ENCODE results near the gene CDH4. TPM values are rescaled to one million over a fixed set of nuclear protein-coding genes. Genes with fewer than 3 reads are reported as not detected.

Gene CDH4
- total RNA-seq, 2 experiments from 2014 or later = not detected

GRCh38 chr20:61387954-61388348 is 135.9 kb downstream of the CDH4 start:
- H3K36me3 ChIP-seq (ENCODE audit: insufficient read depth, low read length) = no peaks in the 10 kb centered on the region
- BruUV-seq (replicated peaks) = no TSS peak
- no peak overlapping the region for H2AFZ ChIP-seq (ENCODE audit: low read length)
- H3K27ac ChIP-seq (ENCODE audit: low read depth, low read length, poor library complexity, severe bottlenecking) = no peak overlapping the region
- ChIA-PET POLR2A (interaction anchor here (0.6 kb wide), 1 partner anchor 218 kb away, joined by 6 read pairs; no protein-coding TSS in a partner anchor), CTCF (ENCODE audit: unreplicated experiment) (no interaction called here)
- no peaks in the 10 kb centered on the region for H4K20me1 ChIP-seq (ENCODE audit: insufficient read depth, low read length)
- no peaks in the 10 kb centered on the region for H3K79me2 ChIP-seq (ENCODE audit: insufficient read depth, low read depth, low read length)
- no peak for DNase-seq (ENCODE audit: low spot score)
- intact Hi-C loops (cut with micrococcal nuclease; ENCODE audit: unreplicated experiment) = no loop called here
- H3K9me3 ChIP-seq (ENCODE audit: low read length) = no peaks in the 10 kb centered on the region
- no peak overlapping the region for H3K4me2 ChIP-seq (ENCODE audit: low read length)
- no peaks in the 10 kb centered on the region for H3K9me2 ChIP-seq (ENCODE audit: insufficient read depth, low read length)
- no peak overlapping the region for H3K4me3 ChIP-seq (ENCODE audit: low read depth, low read length, poor library complexity, severe bottlenecking)
- H3K4me1 ChIP-seq (ENCODE audit: insufficient read depth, low read length, poor library complexity, severe bottlenecking) = no peaks in the 10 kb centered on the region
- no peak for TF ChIP-seq CTCF (conservative IDR thresholded peaks at IDR 0.05; ENCODE audit: low read length)
- no peak for TF ChIP-seq EZH2phosphoT487 (IDR thresholded peaks at IDR 0.05; ENCODE audit: borderline replicate concordance, low read depth, low read length)

DNA sequence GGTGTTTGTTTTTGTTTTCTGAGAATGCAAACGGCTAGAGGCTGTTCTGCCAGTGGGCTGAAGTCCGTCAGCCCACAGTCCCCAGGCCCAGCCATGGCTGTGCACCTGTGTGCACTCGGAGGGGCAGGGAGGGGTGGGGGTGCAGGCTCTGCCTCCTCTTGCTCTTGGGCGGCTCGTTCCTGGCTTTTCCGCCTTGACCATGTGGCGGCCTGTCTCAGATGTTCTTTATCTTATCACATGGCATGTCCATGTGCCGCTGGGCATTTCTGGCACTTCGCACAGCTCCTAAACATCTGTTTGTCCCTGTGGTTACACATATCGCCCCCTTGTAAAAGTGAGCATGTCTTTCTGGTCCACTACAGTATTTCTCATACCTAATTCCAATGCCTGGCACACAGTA is 137.0 kb downstream of the CDH4 start:
- intact Hi-C loops (cut with micrococcal nuclease; ENCODE audit: unreplicated experiment) = no loop called here
- Histone ChIP-seq H3K4me2 (ENCODE audit: low read length) (no peak overlapping the region), H3K36me3 (ENCODE audit: insufficient read depth, low read length) (no peaks in the 10 kb centered on the region), H2AFZ (ENCODE audit: low read length) (no peak overlapping the region), H3K9me2 (ENCODE audit: insufficient read depth, low read length) (no peaks in the 10 kb centered on the region), H3K79me2 (ENCODE audit: insufficient read depth, low read depth, low read length) (no peaks in the 10 kb centered on the region), H3K4me3 (ENCODE audit: low read depth, low read length, poor library complexity, severe bottlenecking) (no peak overlapping the region), H4K20me1 (ENCODE audit: insufficient read depth, low read length) (no peaks in the 10 kb centered on the region), H3K27ac (ENCODE audit: low read depth, low read length, poor library complexity, severe bottlenecking) (no peak overlapping the region), H3K4me1 (ENCODE audit: insufficient read depth, low read length, poor library complexity, severe bottlenecking) (no peaks in the 10 kb centered on the region), H3K9me3 (ENCODE audit: low read length) (no peaks in the 10 kb centered on the region)
- TF ChIP-seq EZH2phosphoT487 (IDR thresholded peaks at IDR 0.05; ENCODE audit: borderline replicate concordance, low read depth, low read length) = no peak
- TF ChIP-seq CTCF (conservative IDR thresholded peaks at IDR 0.05; ENCODE audit: low read length) = no peak
- CTCF ChIA-PET (ENCODE audit: unreplicated experiment) = no interaction called here
- POLR2A ChIA-PET = interaction anchor here (0.7 kb wide), 1 partner anchor 453 kb away, joined by 3 read pairs; no protein-coding TSS in a partner anchor
- BruUV-seq (replicated peaks) = no TSS peak
- DNase-seq (ENCODE audit: low spot score) = no peak

DNA sequence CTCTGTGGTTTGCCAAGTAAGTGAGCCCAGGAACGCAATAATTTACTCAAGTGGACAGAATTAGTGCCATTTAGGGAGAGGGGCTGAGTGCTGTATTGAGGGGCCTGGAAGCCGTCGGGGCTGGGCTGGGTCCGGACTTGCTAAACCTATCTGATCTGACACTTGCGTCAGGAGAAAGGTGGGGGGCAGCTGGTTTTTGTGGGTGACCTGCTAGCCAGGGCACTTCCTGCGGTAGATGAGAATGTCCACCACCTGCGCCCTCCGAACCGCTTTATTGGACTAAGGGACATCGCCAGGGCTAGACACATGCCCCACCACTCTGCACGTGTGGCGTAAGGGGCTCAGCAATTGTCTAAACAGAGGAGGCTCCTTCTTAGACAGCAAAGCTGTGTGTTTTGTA is 139.1 kb downstream of the CDH4 start:
- no peak overlapping the region for H3K4me3 ChIP-seq (ENCODE audit: low read depth, low read length, poor library complexity, severe bottlenecking)
- no peak for DNase-seq (ENCODE audit: low spot score)
- H3K9me3 ChIP-seq (ENCODE audit: low read length) = no peaks in the 10 kb centered on the region
- no peaks in the 10 kb centered on the region for H3K9me2 ChIP-seq (ENCODE audit: insufficient read depth, low read length)
- H3K27ac ChIP-seq (ENCODE audit: low read depth, low read length, poor library complexity, severe bottlenecking) = no peak overlapping the region
- BruUV-seq (replicated peaks) = no TSS peak
- intact Hi-C loops (cut with micrococcal nuclease; ENCODE audit: unreplicated experiment) = no loop called here
- no peaks in the 10 kb centered on the region for H3K4me1 ChIP-seq (ENCODE audit: insufficient read depth, low read length, poor library complexity, severe bottlenecking)
- CTCF ChIA-PET (ENCODE audit: unreplicated experiment) = no interaction called here
- no peaks in the 10 kb centered on the region for H3K79me2 ChIP-seq (ENCODE audit: insufficient read depth, low read depth, low read length)
- no peak overlapping the region for H3K4me2 ChIP-seq (ENCODE audit: low read length)
- no peaks in the 10 kb centered on the region for H3K36me3 ChIP-seq (ENCODE audit: insufficient read depth, low read length)
- POLR2A ChIA-PET = no interaction called here
- no peaks in the 10 kb centered on the region for H4K20me1 ChIP-seq (ENCODE audit: insufficient read depth, low read length)
- no peak for TF ChIP-seq EZH2phosphoT487 (IDR thresholded peaks at IDR 0.05; ENCODE audit: borderline replicate concordance, low read depth, low read length)
- TF ChIP-seq CTCF (conservative IDR thresholded peaks at IDR 0.05; ENCODE audit: low read length) = no peak
- no peak overlapping the region for H2AFZ ChIP-seq (ENCODE audit: low read length)

Measured in OCI-LY7 (cell line).